Stimulated activated CD4-positive, alpha-beta T cell treated with anti-CD3 and anti-CD28 coated beads, Interleukin-1b, Interleukin-23, amount 100 ng/mL, for 48 hours (primary cell): ENCODE measurements around the gene TMEM37.

Experiments
- DNase-seq: peaks from one replicate; pipeline ENCODE4 v3.0.0-alpha.2; 2020

Gene TMEM37

DNA sequence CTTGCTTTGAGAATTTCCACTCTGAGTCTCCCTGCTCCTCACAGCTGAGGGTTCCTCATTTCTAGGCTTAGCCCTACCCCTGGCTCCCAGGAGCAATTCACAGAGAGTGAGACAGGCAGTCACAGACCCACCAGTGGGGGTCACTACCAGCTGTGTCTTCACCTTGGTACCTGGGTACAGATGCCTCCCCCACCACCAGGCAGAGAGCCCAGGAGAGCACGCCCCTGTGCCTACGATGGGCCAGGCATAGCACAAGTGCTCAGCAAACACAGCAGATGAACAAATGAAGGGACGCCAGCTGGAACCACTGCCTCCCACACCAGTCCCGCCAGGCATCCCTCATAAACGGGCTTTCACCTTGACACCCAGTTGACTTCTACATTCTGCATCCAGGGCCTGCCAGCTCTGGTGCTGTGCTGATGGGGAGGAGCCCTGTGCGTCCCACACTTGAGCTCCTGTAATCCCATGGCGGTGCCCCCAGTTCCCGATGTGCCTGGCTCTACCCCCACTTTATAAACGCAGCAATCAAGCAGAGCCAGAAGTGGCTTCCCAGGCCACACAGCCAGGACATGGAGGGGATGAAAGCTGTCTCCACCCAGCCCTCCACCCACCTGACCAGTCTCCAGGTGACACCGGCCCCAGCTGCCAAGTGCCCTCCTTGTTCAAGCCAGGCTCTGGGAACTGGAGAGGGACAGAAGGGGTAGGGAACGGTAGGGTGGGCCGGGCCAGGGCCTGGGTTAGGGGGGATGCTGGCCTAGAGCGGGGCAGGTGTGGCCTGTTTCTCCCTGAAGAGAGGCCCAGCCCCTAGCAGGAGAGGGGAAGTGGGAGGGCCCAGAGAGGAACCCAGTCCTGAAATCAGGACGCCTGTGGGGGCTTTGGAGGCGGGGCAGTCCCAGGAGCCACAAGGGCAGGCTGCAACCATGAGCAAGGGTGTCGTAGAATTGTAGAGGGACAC, 50.1 kb downstream of the TMEM37 start:
- no peak for DNase-seq

DNA sequence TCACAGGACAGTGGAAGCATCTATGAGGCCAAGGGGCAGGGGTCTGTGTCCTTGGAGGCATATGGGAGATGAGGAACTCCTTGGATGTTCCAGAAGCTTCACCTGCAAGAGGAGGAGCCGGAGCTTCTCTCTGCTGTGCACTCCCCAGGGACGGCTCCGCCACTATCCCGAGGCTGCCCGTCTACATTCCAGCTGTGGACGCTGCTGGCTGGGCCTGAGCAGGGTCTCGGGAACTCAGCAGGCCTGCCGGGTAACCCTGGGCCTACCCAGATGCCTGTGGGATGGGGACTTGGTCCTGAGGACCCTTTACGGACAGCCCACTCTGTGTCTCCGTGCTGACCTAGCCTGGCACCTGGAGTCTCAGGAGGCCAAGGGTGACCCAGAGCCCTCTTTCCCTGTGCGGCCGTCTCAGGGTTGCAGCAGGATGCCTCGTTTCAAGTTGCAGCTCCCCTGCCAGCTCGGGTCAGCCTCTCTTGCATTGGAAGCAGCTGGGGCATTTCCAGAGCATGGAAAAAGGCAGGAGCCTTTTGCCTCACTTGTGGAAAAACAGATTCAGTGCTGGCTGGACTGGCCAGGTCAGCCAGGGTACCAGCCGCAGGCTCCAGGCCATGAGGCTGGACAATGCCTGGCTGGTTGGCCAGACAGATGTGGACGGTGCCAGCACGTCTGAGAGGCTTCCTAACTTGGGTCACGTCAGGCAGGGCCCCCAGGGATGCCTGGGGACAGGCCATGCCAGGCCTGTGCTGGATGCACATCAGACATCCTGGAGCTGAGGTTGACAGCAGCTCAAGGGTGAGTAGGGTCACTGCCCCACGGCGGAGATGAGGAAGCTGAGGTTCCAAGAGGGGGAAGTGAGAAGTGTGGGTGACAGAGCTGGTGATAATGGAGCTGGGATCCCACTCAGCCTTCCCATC, 51.1 kb downstream of the TMEM37 start:
- no peak for DNase-seq

DNA sequence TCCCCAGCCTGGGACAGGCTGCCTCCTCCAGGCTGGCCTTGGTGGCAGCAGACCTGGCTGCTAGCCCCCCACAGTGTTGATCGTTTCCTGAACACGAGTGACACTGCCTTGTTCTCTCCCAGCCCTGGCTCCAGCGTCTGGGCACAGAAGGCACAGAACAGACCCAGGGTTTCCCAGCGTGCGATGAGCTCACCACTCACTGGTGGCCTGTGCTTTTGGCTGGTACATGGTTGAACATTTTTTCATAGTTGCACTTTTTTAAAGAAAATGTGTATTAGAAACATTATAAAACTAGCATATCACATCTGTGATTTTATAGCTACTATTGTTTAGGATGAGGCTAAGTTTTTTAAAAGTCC, 51.7 kb downstream of the TMEM37 start:
- no peak for DNase-seq

DNA sequence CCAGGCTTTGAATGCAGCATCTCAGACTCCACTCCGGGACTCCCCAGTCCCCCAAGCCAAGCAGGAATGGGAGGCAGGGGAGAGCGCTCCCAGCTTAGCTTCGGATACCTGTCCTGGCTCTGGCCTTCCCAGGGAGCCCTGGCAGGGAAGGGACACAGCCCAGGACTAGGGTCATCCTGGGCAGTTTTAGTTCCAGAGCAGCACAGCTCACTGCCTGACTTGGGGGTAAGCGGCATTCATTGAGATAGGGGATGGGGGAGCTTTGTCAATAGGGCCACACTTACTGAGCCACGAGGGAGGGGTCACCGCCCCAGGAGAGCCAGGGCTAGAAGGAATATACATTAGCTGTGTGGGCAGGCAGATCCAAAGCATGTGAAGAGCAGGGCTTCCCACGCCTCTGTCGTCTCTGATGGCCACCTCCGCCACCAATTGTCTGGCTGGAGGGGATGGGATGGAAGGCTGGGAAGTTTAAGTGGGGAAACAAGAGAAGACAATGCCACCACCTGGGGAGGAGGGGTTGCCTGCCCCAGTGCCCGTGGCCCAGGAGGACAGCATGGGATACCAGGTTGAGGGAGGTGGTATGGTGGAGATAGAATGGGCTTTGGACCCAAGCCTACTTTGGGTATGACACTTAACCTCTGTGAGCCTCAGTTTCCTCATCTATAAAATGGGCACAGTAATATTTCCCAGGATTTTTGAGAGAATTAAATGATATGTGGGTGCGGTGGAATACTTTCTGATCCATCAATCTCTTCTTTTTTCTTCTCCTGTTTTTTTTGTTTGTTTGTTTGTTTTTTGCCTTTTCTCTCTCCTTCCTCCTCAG, 52.5 kb downstream of the TMEM37 start:
- DNase-seq, result no peak

DNA sequence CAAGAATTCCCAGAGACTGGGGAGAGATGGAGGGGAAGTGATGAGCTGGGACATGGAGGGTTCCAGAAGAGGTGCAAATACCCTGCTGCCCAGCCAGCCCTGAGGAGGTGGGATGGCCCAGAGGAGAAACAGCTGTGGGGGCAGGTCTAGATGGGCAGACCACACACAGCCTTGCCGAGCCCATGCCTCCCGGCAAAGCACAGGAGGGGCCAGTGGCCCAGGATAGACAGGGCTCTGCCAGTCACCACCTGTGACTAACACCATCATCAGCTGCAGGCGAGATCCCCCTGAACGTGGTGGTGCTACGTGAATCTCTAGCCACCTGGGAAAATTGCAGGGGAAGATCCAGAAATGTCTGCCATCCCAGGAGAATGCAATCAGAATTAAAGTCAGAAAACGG, 53.2 kb downstream of the TMEM37 start:
- DNase-seq, result no peak

DNA sequence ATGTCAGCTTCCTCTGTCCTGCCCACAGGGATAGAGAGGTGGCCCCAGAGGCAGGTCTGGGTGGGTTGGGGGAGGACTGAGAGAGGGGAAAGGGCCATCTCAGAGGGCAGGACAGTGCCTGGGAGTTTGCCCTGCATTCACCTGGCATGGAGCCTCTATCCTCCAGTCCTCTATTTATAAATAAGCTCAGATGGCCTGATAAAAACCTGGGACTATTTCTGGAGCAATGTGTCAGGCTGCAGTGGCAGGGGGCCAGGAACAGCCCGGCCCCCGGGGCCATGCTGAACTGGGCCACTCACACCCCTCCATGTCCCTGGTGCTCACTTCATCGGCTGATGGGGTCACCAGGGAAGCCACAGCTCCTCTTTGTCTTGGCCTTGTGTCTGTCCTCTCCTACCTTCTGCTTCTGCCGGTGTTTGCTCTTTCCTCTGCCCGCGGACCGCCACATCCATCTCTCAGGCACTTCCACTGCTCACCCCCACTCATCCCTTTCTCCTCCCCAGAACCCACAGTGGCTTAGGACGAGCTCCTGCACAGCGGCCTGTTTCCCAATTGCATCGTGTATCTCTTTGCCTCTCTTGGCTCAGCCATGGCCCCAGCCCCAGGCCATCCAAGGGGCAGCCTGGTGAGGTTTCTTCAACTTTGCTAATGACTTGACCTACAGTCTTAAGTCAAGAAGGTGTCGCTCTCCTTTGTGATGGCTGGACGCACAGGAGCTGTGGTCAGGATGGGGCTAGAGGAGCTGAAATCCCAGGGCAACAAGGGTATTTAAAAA, 53.9 kb downstream of the TMEM37 start:
- DNase-seq, result no peak

DNA sequence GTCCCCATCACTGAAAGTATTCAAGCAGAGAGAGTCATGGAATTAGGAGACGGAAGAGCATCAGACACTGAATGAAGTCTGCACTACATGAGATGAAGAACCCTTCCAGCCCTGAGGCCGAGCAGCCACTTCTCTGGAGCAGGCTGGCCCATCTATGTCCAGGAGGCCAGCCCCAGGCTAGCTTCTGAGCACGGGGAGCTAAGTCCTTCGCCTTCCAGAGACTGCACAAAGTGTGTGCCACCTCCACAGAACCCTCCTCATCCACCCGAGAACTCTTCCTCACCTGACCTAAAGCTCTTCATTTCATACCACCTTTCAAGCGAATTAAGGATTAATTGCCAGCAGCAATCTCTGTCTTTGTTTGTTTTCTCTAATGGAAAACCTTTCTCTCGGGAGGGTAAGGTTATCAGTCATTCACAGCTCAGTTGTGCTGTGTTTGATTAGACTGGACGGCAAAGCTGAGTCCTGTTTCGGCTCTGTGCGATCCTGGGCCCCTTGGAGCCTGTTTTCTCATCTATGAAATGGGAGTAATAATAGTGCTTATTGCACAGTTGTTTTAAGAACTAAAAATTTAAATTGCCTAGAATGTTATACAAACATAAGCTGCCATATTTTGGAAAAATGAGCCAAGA, 54.7 kb downstream of the TMEM37 start:
- no peak for DNase-seq

DNA sequence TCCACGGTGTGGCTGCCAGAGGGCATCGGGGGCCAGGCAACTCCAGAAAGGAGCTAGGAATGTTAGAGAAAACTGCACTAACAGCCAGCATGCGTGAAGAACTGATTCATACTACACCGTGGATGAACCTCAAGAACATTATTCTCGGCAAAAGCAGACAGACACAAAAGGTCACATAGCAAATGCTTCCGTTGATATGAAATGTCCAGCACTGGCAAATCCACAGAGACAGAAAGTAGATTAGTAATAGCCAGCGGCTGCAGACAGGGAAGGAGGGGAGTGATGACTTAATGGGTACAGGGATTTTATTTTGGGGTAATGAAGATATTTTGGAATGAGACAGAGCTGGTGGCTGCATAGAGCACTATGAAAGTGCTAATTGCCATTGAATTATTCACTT, 55.2 kb downstream of the TMEM37 start:
- DNase-seq, result no peak

DNA sequence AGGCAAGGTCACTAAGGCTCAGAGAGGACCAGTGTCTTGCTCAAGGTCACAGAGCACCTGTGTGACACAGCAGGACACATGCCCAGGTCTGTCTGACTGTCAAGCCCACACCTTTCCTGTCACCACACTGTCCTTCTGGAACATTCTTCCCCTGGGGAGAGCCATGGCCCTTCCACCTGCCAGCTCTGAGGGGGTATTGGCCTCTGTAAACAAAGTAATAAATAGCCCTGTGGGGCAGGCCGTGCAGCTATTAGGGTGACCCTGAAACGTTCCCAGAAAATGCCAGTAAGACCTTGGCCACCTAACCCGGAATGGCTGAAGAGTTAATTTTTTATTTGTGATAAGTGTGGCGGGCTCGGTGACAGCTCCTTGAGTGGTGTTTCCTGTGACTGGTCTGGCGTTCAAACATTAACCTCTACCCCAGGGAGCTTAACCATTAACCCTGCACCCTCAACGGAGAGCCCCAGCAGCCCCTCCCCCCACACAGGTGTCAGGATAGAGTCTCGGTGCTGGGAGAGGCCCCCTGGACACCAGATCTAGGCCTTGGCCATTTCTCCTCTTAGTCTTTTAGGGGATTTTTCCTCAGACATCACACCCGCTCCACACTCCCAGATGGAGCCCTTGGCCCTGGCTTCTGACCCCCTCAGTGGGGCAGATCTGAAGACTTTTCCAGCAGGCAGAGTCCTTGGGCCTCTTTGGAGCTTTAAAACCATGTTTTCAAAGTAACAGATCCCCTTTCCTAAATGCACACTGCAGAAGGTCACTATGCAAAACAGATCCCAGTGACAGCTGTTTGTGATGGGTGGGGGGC, 56.0 kb downstream of the TMEM37 start:
- DNase-seq, result no peak
